ENCODE measurements around the gene NPY4R2.
"Not testable (repeated sequence)": the region's sequence is repeated elsewhere in the genome, so short reads cannot be mapped to it uniquely, and the experiment has no call there.

The NPY4R2 gene

GRCh38 chr10:47892494-47893261 lies 25.8 kb upstream of the NPY4R2 start:
- not testable (repeated sequence) for H4K20me1 ChIP-seq (ENCODE audit: insufficient read depth, low read length); H3K36me3 ChIP-seq (replicated peaks; ENCODE audit: low read depth, low read length); H2AFZ ChIP-seq (ENCODE audit: low read depth, low read length); H3K4me3 ChIP-seq (ENCODE audit: low read length); H3K4me1 ChIP-seq (ENCODE audit: low read length); H3K27ac ChIP-seq (ENCODE audit: low read length); H3K9ac ChIP-seq (ENCODE audit: low read length); H3K4me2 ChIP-seq (ENCODE audit: low read length); H3K79me2 ChIP-seq (ENCODE audit: low read length); H3K9me3 ChIP-seq (ENCODE audit: insufficient read depth, low read length); H3K27me3 ChIP-seq (ENCODE audit: low read depth, low read length)

- H4K20me1 ChIP-seq (ENCODE audit: insufficient read depth, low read length); H3K27me3 ChIP-seq (ENCODE audit: low read depth, low read length); H3K9me3 ChIP-seq (ENCODE audit: insufficient read depth, low read length); H3K79me2 ChIP-seq (ENCODE audit: low read length); H3K36me3 ChIP-seq (replicated peaks; ENCODE audit: low read depth, low read length); H2AFZ ChIP-seq (ENCODE audit: low read depth, low read length); H3K4me1 ChIP-seq (ENCODE audit: low read length); H3K4me2 ChIP-seq (ENCODE audit: low read length); H3K9ac ChIP-seq (ENCODE audit: low read length); H3K4me3 ChIP-seq (ENCODE audit: low read length); H3K27ac ChIP-seq (ENCODE audit: low read length): not testable (repeated sequence)
These were observed 23.9 kb upstream of the NPY4R2 start for GRCh38 chr10:47894571-47894970.

GRCh38 chr10:47897813-47898212 lies 20.6 kb upstream of the NPY4R2 start:
- not testable (repeated sequence) for H4K20me1 ChIP-seq (ENCODE audit: insufficient read depth, low read length); H3K27me3 ChIP-seq (ENCODE audit: low read depth, low read length); H3K79me2 ChIP-seq (ENCODE audit: low read length); H3K9ac ChIP-seq (ENCODE audit: low read length); H3K27ac ChIP-seq (ENCODE audit: low read length); H2AFZ ChIP-seq (ENCODE audit: low read depth, low read length); H3K9me3 ChIP-seq (ENCODE audit: insufficient read depth, low read length); H3K36me3 ChIP-seq (replicated peaks; ENCODE audit: low read depth, low read length); H3K4me2 ChIP-seq (ENCODE audit: low read length); H3K4me1 ChIP-seq (ENCODE audit: low read length); H3K4me3 ChIP-seq (ENCODE audit: low read length)

GRCh38 chr10:47909333-47909732 lies 9.1 kb upstream of the NPY4R2 start:
- H3K4me2 ChIP-seq (ENCODE audit: low read length); H3K27ac ChIP-seq (ENCODE audit: low read length); H3K4me1 ChIP-seq (ENCODE audit: low read length); H3K9ac ChIP-seq (ENCODE audit: low read length); H3K4me3 ChIP-seq (ENCODE audit: low read length); H3K9me3 ChIP-seq (ENCODE audit: insufficient read depth, low read length); H2AFZ ChIP-seq (ENCODE audit: low read depth, low read length); H4K20me1 ChIP-seq (ENCODE audit: insufficient read depth, low read length); H3K36me3 ChIP-seq (replicated peaks; ENCODE audit: low read depth, low read length); H3K79me2 ChIP-seq (ENCODE audit: low read length); H3K27me3 ChIP-seq (ENCODE audit: low read depth, low read length): not testable (repeated sequence)

- H3K79me2 ChIP-seq (ENCODE audit: low read length); H3K27ac ChIP-seq (ENCODE audit: low read length); H3K27me3 ChIP-seq (ENCODE audit: low read depth, low read length); H3K4me3 ChIP-seq (ENCODE audit: low read length); H3K4me2 ChIP-seq (ENCODE audit: low read length); H4K20me1 ChIP-seq (ENCODE audit: insufficient read depth, low read length); H3K9me3 ChIP-seq (ENCODE audit: insufficient read depth, low read length); H3K4me1 ChIP-seq (ENCODE audit: low read length); H3K9ac ChIP-seq (ENCODE audit: low read length); H3K36me3 ChIP-seq (replicated peaks; ENCODE audit: low read depth, low read length); H2AFZ ChIP-seq (ENCODE audit: low read depth, low read length): not testable (repeated sequence)
These were observed 8.0 kb upstream of the NPY4R2 start for GRCh38 chr10:47910486-47910885.

GRCh38 chr10:47914052-47914451 lies 4.4 kb upstream of the NPY4R2 start:
- H3K4me2 ChIP-seq (ENCODE audit: low read length); H3K4me1 ChIP-seq (ENCODE audit: low read length); H3K27me3 ChIP-seq (ENCODE audit: low read depth, low read length); H3K9ac ChIP-seq (ENCODE audit: low read length); H3K36me3 ChIP-seq (replicated peaks; ENCODE audit: low read depth, low read length); H3K27ac ChIP-seq (ENCODE audit: low read length); H4K20me1 ChIP-seq (ENCODE audit: insufficient read depth, low read length); H3K79me2 ChIP-seq (ENCODE audit: low read length); H2AFZ ChIP-seq (ENCODE audit: low read depth, low read length); H3K4me3 ChIP-seq (ENCODE audit: low read length); H3K9me3 ChIP-seq (ENCODE audit: insufficient read depth, low read length): not testable (repeated sequence)

GRCh38 chr10:47915849-47916548 lies 2.5 kb upstream of the NPY4R2 start:
- H3K4me1 ChIP-seq (ENCODE audit: low read length); H3K79me2 ChIP-seq (ENCODE audit: low read length); H3K9ac ChIP-seq (ENCODE audit: low read length); H3K4me2 ChIP-seq (ENCODE audit: low read length); H2AFZ ChIP-seq (ENCODE audit: low read depth, low read length); H3K27me3 ChIP-seq (ENCODE audit: low read depth, low read length); H3K4me3 ChIP-seq (ENCODE audit: low read length); H3K36me3 ChIP-seq (replicated peaks; ENCODE audit: low read depth, low read length); H4K20me1 ChIP-seq (ENCODE audit: insufficient read depth, low read length); H3K27ac ChIP-seq (ENCODE audit: low read length); H3K9me3 ChIP-seq (ENCODE audit: insufficient read depth, low read length): not testable (repeated sequence)

- H2AFZ ChIP-seq (ENCODE audit: low read depth, low read length); H3K27ac ChIP-seq (ENCODE audit: low read length); H3K4me2 ChIP-seq (ENCODE audit: low read length); H3K36me3 ChIP-seq (replicated peaks; ENCODE audit: low read depth, low read length); H3K9me3 ChIP-seq (ENCODE audit: insufficient read depth, low read length); H3K9ac ChIP-seq (ENCODE audit: low read length); H4K20me1 ChIP-seq (ENCODE audit: insufficient read depth, low read length); H3K27me3 ChIP-seq (ENCODE audit: low read depth, low read length); H3K79me2 ChIP-seq (ENCODE audit: low read length); H3K4me1 ChIP-seq (ENCODE audit: low read length); H3K4me3 ChIP-seq (ENCODE audit: low read length): not testable (repeated sequence)
These were observed 2.1 kb downstream of the NPY4R2 start for GRCh38 chr10:47920610-47921009.

GRCh38 chr10:47922503-47922902 lies 4.0 kb downstream of the NPY4R2 start:
- H3K9me3 ChIP-seq (ENCODE audit: insufficient read depth, low read length); H3K36me3 ChIP-seq (replicated peaks; ENCODE audit: low read depth, low read length); H3K27ac ChIP-seq (ENCODE audit: low read length); H3K4me2 ChIP-seq (ENCODE audit: low read length); H4K20me1 ChIP-seq (ENCODE audit: insufficient read depth, low read length); H3K9ac ChIP-seq (ENCODE audit: low read length); H3K27me3 ChIP-seq (ENCODE audit: low read depth, low read length); H3K79me2 ChIP-seq (ENCODE audit: low read length); H2AFZ ChIP-seq (ENCODE audit: low read depth, low read length); H3K4me1 ChIP-seq (ENCODE audit: low read length); H3K4me3 ChIP-seq (ENCODE audit: low read length): not testable (repeated sequence)

- H3K36me3 ChIP-seq (replicated peaks; ENCODE audit: low read depth, low read length); H3K27ac ChIP-seq (ENCODE audit: low read length); H2AFZ ChIP-seq (ENCODE audit: low read depth, low read length); H3K4me3 ChIP-seq (ENCODE audit: low read length); H3K4me1 ChIP-seq (ENCODE audit: low read length); H3K9me3 ChIP-seq (ENCODE audit: insufficient read depth, low read length); H4K20me1 ChIP-seq (ENCODE audit: insufficient read depth, low read length); H3K4me2 ChIP-seq (ENCODE audit: low read length); H3K27me3 ChIP-seq (ENCODE audit: low read depth, low read length); H3K9ac ChIP-seq (ENCODE audit: low read length); H3K79me2 ChIP-seq (ENCODE audit: low read length): not testable (repeated sequence)
These were observed 6.2 kb downstream of the NPY4R2 start for GRCh38 chr10:47924628-47925027.

Data from OCI-LY3 (cell line).